IPS-18a (cell line): ENCODE results near the gene DIRAS2.
"Not testable (repeated sequence)": the region's sequence is repeated elsewhere in the genome, so short reads cannot be mapped to it uniquely, and the experiment has no call there.

Source experiments
- H3K27ac ChIP-seq: one replicate; pipeline ENCODE4 v1.5.1; 2013; ENCODE audit warnings: low read length
- H3K27me3 ChIP-seq: one replicate; pipeline ENCODE4 v1.6.1; 2013; ENCODE audit warnings: mild to moderate bottlenecking, low read length; ENCODE audit not compliant: control insufficient read depth, insufficient read depth
- H3K36me3 ChIP-seq: one replicate; pipeline ENCODE4 v1.6.1; 2013; ENCODE audit warnings: low read depth, low read length; ENCODE audit not compliant: control insufficient read depth
- H3K4me1 ChIP-seq: one replicate; pipeline ENCODE4 v1.6.1; 2013; ENCODE audit warnings: low read depth, low read length; ENCODE audit not compliant: control insufficient read depth
- H3K4me3 ChIP-seq: one replicate; pipeline ENCODE4 v1.5.1; 2013; ENCODE audit warnings: low read length
- H3K9ac ChIP-seq: one replicate; pipeline ENCODE4 v1.6.1; 2013; ENCODE audit warnings: mild to moderate bottlenecking, low read length, moderate library complexity
- H3K9me3 ChIP-seq: one replicate; pipeline ENCODE4 v1.6.1; 2013; ENCODE audit warnings: low read depth, low read length; ENCODE audit not compliant: control insufficient read depth

The DIRAS2 gene

GRCh38 chr9:90642570-90643539 is at the start of gene DIRAS2:
TSS of gene DIRAS2 (minus strand) at chr9:90642824. CDS start at chr9:90613827, 28,997 bp downstream.
- Histone ChIP-seq H3K9me3 (no peaks in the 10 kb centered on the region), H3K27ac (no peak within 1 kb of the TSS), H3K36me3 (no peaks in the 10 kb centered on the region), H3K27me3 (peaks cover 38% of the 10 kb centered on the region), H3K9ac (no peak within 1 kb of the TSS), H3K4me1 (no peaks in the 10 kb centered on the region), H3K4me3 (peak within 1 kb of the TSS; percentile 64)

GRCh38 chr9:90684736-90685135 is 42.1 kb upstream of the DIRAS2 start:
- Histone ChIP-seq H3K27me3 (no peaks in the 10 kb centered on the region), H3K27ac (no peak overlapping the region), H3K9me3 (no peaks in the 10 kb centered on the region), H3K36me3 (no peaks in the 10 kb centered on the region), H3K4me3 (no peak overlapping the region), H3K4me1 (no peaks in the 10 kb centered on the region), H3K9ac (no peak overlapping the region)

GRCh38 chr9:90684106-90684505 is 41.5 kb upstream of the DIRAS2 start:
- Histone ChIP-seq H3K27ac (no peak overlapping the region), H3K36me3 (no peaks in the 10 kb centered on the region), H3K9ac (no peak overlapping the region), H3K4me3 (no peak overlapping the region), H3K27me3 (no peaks in the 10 kb centered on the region), H3K4me1 (no peaks in the 10 kb centered on the region), H3K9me3 (no peaks in the 10 kb centered on the region)

GRCh38 chr9:90680534-90680933 is 37.9 kb upstream of the DIRAS2 start:
- no peaks in the 10 kb centered on the region for H3K4me1 ChIP-seq
- no peaks in the 10 kb centered on the region for H3K36me3 ChIP-seq
- no peak overlapping the region for H3K27ac ChIP-seq
- H3K9ac ChIP-seq, result no peak overlapping the region
- no peaks in the 10 kb centered on the region for H3K9me3 ChIP-seq
- H3K4me3 ChIP-seq, result no peak overlapping the region
- no peaks in the 10 kb centered on the region for H3K27me3 ChIP-seq

GRCh38 chr9:90665072-90665471 is 22.4 kb upstream of the DIRAS2 start:
- H3K27me3 ChIP-seq, result no peaks in the 10 kb centered on the region
- H3K27ac ChIP-seq, result no peak overlapping the region
- no peaks in the 10 kb centered on the region for H3K9me3 ChIP-seq
- no peaks in the 10 kb centered on the region for H3K36me3 ChIP-seq
- no peak overlapping the region for H3K9ac ChIP-seq
- no peaks in the 10 kb centered on the region for H3K4me1 ChIP-seq
- H3K4me3 ChIP-seq, result no peak overlapping the region

GRCh38 chr9:90659650-90660364 is 17.2 kb upstream of the DIRAS2 start:
- no peaks in the 10 kb centered on the region for H3K27me3 ChIP-seq
- H3K27ac ChIP-seq, result no peak overlapping the region
- H3K4me1 ChIP-seq, result no peaks in the 10 kb centered on the region
- no peaks in the 10 kb centered on the region for H3K36me3 ChIP-seq
- H3K4me3 ChIP-seq, result no peak overlapping the region
- no peaks in the 10 kb centered on the region for H3K9me3 ChIP-seq
- H3K9ac ChIP-seq, result no peak overlapping the region

- H3K27me3 ChIP-seq, result no peaks in the 10 kb centered on the region
- no peak overlapping the region for H3K9ac ChIP-seq
- no peaks in the 10 kb centered on the region for H3K4me1 ChIP-seq
- no peak overlapping the region for H3K4me3 ChIP-seq
- no peak overlapping the region for H3K27ac ChIP-seq
- no peaks in the 10 kb centered on the region for H3K36me3 ChIP-seq
- H3K9me3 ChIP-seq, result no peaks in the 10 kb centered on the region
Measured at GRCh38 chr9:90658783-90659182, 16.2 kb upstream of the DIRAS2 start.

GRCh38 chr9:90658181-90658580 is 15.6 kb upstream of the DIRAS2 start:
- H3K4me1 ChIP-seq, result no peaks in the 10 kb centered on the region
- no peak overlapping the region for H3K4me3 ChIP-seq
- H3K9me3 ChIP-seq, result no peaks in the 10 kb centered on the region
- no peaks in the 10 kb centered on the region for H3K27me3 ChIP-seq
- no peaks in the 10 kb centered on the region for H3K36me3 ChIP-seq
- no peak overlapping the region for H3K27ac ChIP-seq
- H3K9ac ChIP-seq, result no peak overlapping the region

- not testable (repeated sequence) for H3K9ac ChIP-seq, H3K4me3 ChIP-seq, H3K27me3 ChIP-seq, H3K9me3 ChIP-seq, H3K36me3 ChIP-seq, H3K4me1 ChIP-seq, H3K27ac ChIP-seq
Measured at GRCh38 chr9:90656876-90657275, 14.3 kb upstream of the DIRAS2 start.

- H3K36me3 ChIP-seq, result no peaks in the 10 kb centered on the region
- no peaks in the 10 kb centered on the region for H3K27me3 ChIP-seq
- no peak overlapping the region for H3K27ac ChIP-seq
- H3K4me1 ChIP-seq, result no peaks in the 10 kb centered on the region
- H3K9ac ChIP-seq, result no peak overlapping the region
- H3K4me3 ChIP-seq, result no peak overlapping the region
- H3K9me3 ChIP-seq, result no peaks in the 10 kb centered on the region
Measured at GRCh38 chr9:90651246-90651645, 8.6 kb upstream of the DIRAS2 start.

- no peaks in the 10 kb centered on the region for H3K4me1 ChIP-seq
- peaks cover 17% of the 10 kb centered on the region for H3K27me3 ChIP-seq
- no peaks in the 10 kb centered on the region for H3K9me3 ChIP-seq
- H3K27ac ChIP-seq, result no peak overlapping the region
- H3K9ac ChIP-seq, result no peak overlapping the region
- no peaks in the 10 kb centered on the region for H3K36me3 ChIP-seq
- no peak overlapping the region for H3K4me3 ChIP-seq
Measured at GRCh38 chr9:90647843-90648242, 5.2 kb upstream of the DIRAS2 start.
